GM12874 (cell line): Measurements from ENCODE around the gene TGM6.

Experiments used
- CTCF ChIP-seq: IDR thresholded peaks from 2 replicates; pipeline ENCODE4 v1.5.1; 2011; ENCODE audit warnings: low read depth, mild to moderate bottlenecking, control low read depth, low read length, moderate library complexity; ENCODE audit not compliant: insufficient read depth

TGM6 gene

GRCh38 chr20:2408111-2408510 is 27.4 kb downstream of the TGM6 start:
- TF ChIP-seq CTCF: no peak

- no peak for TF ChIP-seq CTCF
Measured at GRCh38 chr20:2416541-2417212, 36.0 kb downstream of the TGM6 start.

GRCh38 chr20:2417213-2417541 is 36.5 kb downstream of the TGM6 start:
- no peak for TF ChIP-seq CTCF

GRCh38 chr20:2418388-2418787 is 37.7 kb downstream of the TGM6 start:
- TF ChIP-seq CTCF: no peak

- no peak for TF ChIP-seq CTCF
Measured at GRCh38 chr20:2420510-2420909, 39.8 kb downstream of the TGM6 start.

- no peak for TF ChIP-seq CTCF
Measured at GRCh38 chr20:2421247-2421646, 40.5 kb downstream of the TGM6 start.

GRCh38 chr20:2429051-2429450 is 48.4 kb downstream of the TGM6 start:
- no peak for TF ChIP-seq CTCF
